ENCODE measurements around the gene LRRC8D. TPM values are rescaled to one million over a fixed set of nuclear protein-coding genes. Genes with fewer than 3 reads are reported as not detected.

Gene LRRC8D
- total and polyA plus RNA-seq, 9 of the 15 experiments (the other 6 are each of a cell fraction or from before 2014, with no cell fraction given) = 3.4 to 53.9 (median 15.9) TPM

GRCh38 chr1:89900791-89901708, 80.2 kb downstream of the LRRC8D start (continued):
- TF ChIP-seq STAT5A (IDR thresholded peaks at IDR 0.05; ENCODE audit: borderline replicate concordance, low read length) (no peak), RHOXF2B (CRISPR knock-in tag; conservative IDR thresholded peaks at IDR 0.05) (no peak), ZNF217 (CRISPR knock-in tag; IDR thresholded peaks at IDR 0.05) (no peak), DNMT1 (IDR thresholded peaks at IDR 0.05) (no peak), HMG20B (CRISPR knock-in tag; IDR thresholded peaks at IDR 0.05) (no peak), KDM2B (CRISPR knock-in tag; IDR thresholded peaks at IDR 0.05) (no peak), C11orf30 (IDR thresholded peaks at IDR 0.05; ENCODE audit: low read depth) (peak; percentile 85), CAMTA2 (CRISPR knock-in tag; conservative IDR thresholded peaks at IDR 0.05) (no peak), POLR2H (tag; IDR thresholded peaks at IDR 0.05; ENCODE audit: low read depth) (no peak), GATAD2A (IDR thresholded peaks at IDR 0.05) (no peak), ILF3 (IDR thresholded peaks at IDR 0.05; ENCODE audit: borderline replicate concordance) (no peak), TCF7L2 (IDR thresholded peaks at IDR 0.05; ENCODE audit: low read depth, low read length) (no peak), PHB (CRISPR knock-in tag; IDR thresholded peaks at IDR 0.05) (no peak), HSF4 (CRISPR knock-in tag; IDR thresholded peaks at IDR 0.05; ENCODE audit: borderline replicate concordance) (no peak), ZSCAN32 (CRISPR knock-in tag; IDR thresholded peaks at IDR 0.05) (no peak), TCF3 (CRISPR knock-in tag; IDR thresholded peaks at IDR 0.05) (peak; percentile 23; the same call in 1 of the 2 replicates), BHLHE40 (IDR thresholded peaks at IDR 0.05; ENCODE audit: low read length) (no peak), SUPT5H (IDR thresholded peaks at IDR 0.05) (no peak), VEZF1 (CRISPR knock-in tag; IDR thresholded peaks at IDR 0.05) (no peak), NR2F6 (CRISPR knock-in tag; IDR thresholded peaks at IDR 0.05) (no peak), ZBTB33 (CRISPR knock-in tag; IDR thresholded peaks at IDR 0.05) (no peak), ZNF224 (CRISPR knock-in tag; IDR thresholded peaks at IDR 0.05) (no peak), ZNF561 (CRISPR knock-in tag; conservative IDR thresholded peaks at IDR 0.05) (no peak), SMARCA4 (IDR thresholded peaks at IDR 0.05) (peak; percentile 58; the same call in 1 of the 2 replicates), TARDBP (IDR thresholded peaks at IDR 0.05) (no peak), U2AF1 (optimal IDR thresholded peaks at IDR 0.05; ENCODE audit: low read depth, low read length) (no peak), PTBP1 (IDR thresholded peaks at IDR 0.05; ENCODE audit: low read depth, low read length) (no peak)
- TF ChIP-seq, protein P1, sequence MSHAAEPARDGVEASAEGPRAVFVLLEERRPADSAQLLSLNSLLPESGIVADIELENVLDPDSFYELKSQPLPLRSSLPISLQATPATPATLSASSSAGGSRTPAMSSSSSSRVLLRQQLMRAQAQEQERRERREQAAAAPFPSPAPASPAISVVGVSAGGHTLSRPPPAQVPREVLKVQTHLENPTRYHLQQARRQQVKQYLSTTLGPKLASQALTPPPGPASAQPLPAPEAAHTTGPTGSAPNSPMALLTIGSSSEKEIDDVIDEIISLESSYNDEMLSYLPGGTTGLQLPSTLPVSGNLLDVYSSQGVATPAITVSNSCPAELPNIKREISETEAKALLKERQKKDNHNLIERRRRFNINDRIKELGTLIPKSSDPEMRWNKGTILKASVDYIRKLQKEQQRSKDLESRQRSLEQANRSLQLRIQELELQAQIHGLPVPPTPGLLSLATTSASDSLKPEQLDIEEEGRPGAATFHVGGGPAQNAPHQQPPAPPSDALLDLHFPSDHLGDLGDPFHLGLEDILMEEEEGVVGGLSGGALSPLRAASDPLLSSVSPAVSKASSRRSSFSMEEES (CRISPR knock-in tag; IDR thresholded peaks at IDR 0.05) = no peak
